ENCODE data around the gene EID2. TPM values are rescaled to one million over a fixed set of nuclear protein-coding genes. Genes with fewer than 3 reads are reported as not detected.

EID2 gene
- total and polyA plus RNA-seq, 12 donors = 13.9 to 32.9 (median 25.9) TPM

- WGBS, 4 donors = 83 to 92% (median 87%) methylated on average over 8 of the region's 8 CpGs
- Histone ChIP-seq H3K4me3 (no peak overlapping the region), H3K36me3 (replicated peaks in 1 of 2) (no peaks in the 10 kb centered on the region), H3K4me1 (replicated peaks in 1 of 2) (no peaks in the 10 kb centered on the region), H3K27ac (no peak overlapping the region), H3K9me3 (replicated peaks in 1 of 3) (no peaks in the 10 kb centered on the region), H3K27me3 (peaks cover 8% of the 10 kb centered on the region)
- intact Hi-C loops (cut with DNase I) = no loop called here
- DNase-seq = no peak
- TF ChIP-seq POLR2A (IDR thresholded peaks at IDR 0.05) = no peak
- TF ChIP-seq, protein P1, sequence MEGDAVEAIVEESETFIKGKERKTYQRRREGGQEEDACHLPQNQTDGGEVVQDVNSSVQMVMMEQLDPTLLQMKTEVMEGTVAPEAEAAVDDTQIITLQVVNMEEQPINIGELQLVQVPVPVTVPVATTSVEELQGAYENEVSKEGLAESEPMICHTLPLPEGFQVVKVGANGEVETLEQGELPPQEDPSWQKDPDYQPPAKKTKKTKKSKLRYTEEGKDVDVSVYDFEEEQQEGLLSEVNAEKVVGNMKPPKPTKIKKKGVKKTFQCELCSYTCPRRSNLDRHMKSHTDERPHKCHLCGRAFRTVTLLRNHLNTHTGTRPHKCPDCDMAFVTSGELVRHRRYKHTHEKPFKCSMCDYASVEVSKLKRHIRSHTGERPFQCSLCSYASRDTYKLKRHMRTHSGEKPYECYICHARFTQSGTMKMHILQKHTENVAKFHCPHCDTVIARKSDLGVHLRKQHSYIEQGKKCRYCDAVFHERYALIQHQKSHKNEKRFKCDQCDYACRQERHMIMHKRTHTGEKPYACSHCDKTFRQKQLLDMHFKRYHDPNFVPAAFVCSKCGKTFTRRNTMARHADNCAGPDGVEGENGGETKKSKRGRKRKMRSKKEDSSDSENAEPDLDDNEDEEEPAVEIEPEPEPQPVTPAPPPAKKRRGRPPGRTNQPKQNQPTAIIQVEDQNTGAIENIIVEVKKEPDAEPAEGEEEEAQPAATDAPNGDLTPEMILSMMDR (IDR thresholded peaks at IDR 0.05) = no peak
These were observed 19.1 kb downstream of the EID2 start for GRCh38 chr19:39520541-39521484.

- DNase-seq = no peak
- intact Hi-C loops (cut with DNase I) = no loop called here
- Histone ChIP-seq H3K27me3 (peaks cover 25% of the 10 kb centered on the region), H3K4me3 (no peak overlapping the region), H3K27ac (no peak overlapping the region), H3K4me1 (replicated peaks in 1 of 2) (peaks cover 4 to 12% of the 10 kb centered on the region in 2 donors), H3K9me3 (replicated peaks in 1 of 3) (no peaks in the 10 kb centered on the region), H3K36me3 (replicated peaks in 1 of 2) (no peaks in the 10 kb centered on the region)
- TF ChIP-seq, protein P1 (IDR thresholded peaks at IDR 0.05) = no peak
- no peak for TF ChIP-seq POLR2A (IDR thresholded peaks at IDR 0.05)
- 64 to 72% (median 68%) methylated on average over 9 of the region's 9 CpGs for WGBS, 4 donors
These were observed 21.0 kb downstream of the EID2 start for GRCh38 chr19:39518975-39519374.

GRCh38 chr19:39518458-39518857 lies 21.5 kb downstream of the EID2 start:
- Histone ChIP-seq H3K36me3 (replicated peaks in 1 of 2) (no peaks in the 10 kb centered on the region), H3K27me3 (peaks cover 30% of the 10 kb centered on the region), H3K4me3 (no peak overlapping the region), H3K9me3 (replicated peaks in 1 of 3) (no peaks in the 10 kb centered on the region), H3K4me1 (replicated peaks in 1 of 2) (peaks cover 4 to 12% of the 10 kb centered on the region in 2 donors), H3K27ac (no peak overlapping the region)
- 57 to 79% (median 66%) methylated on average over 4 to 5 of the region's 5 CpGs for WGBS, 4 donors
- no peak for DNase-seq
- intact Hi-C loops (cut with DNase I) = no loop called here
- TF ChIP-seq, protein P1 (IDR thresholded peaks at IDR 0.05) = no peak
- TF ChIP-seq POLR2A (IDR thresholded peaks at IDR 0.05) = no peak

- no peak for TF ChIP-seq POLR2A (IDR thresholded peaks at IDR 0.05)
- TF ChIP-seq, protein P1 (IDR thresholded peaks at IDR 0.05) = no peak
These were observed 22.5 kb downstream of the EID2 start for GRCh38 chr19:39517432-39517831.

More at GRCh38 chr19:39517432-39517831, 22.5 kb downstream of the EID2 start:
- Histone ChIP-seq H3K36me3 (replicated peaks in 1 of 2) (no peaks in the 10 kb centered on the region), H3K27me3 (peaks cover 33% of the 10 kb centered on the region), H3K9me3 (replicated peaks in 1 of 3) (no peaks in the 10 kb centered on the region), H3K4me1 (replicated peaks in 1 of 2) (peaks cover 4 to 12% of the 10 kb centered on the region in 2 donors), H3K27ac (no peak overlapping the region), H3K4me3 (no peak overlapping the region)
- intact Hi-C loops (cut with DNase I) = no loop called here
- DNase-seq = no peak
- whole genome bisulfite sequencing, 4 donors = 68 to 78% (median 76%) methylated on average over 3 of the region's 3 CpGs

Measured in adrenal gland (tissue), 12 donors.